Activated CD4-positive, CD25-positive, alpha-beta regulatory T cell (primary cell): ENCODE measurements around the gene AGA.

Experiments used
- DNase-seq, 4 experiments: peaks; one replicate each; lab custom pipeline; 2025; lab: John Stamatoyannopoulos, UW

AGA gene

GRCh38 chr4:177441803-177442622 is at the start of gene AGA:
AGA (minus strand) TSS chr4:177442437; CDS start chr4:177442375, 62 bp downstream.
- peak; percentile 92 to 96 (median 93) for DNase-seq

- no peak for DNase-seq
Observed at GRCh38 chr4:177492022-177492421, 49.8 kb upstream of the AGA start.

DNA sequence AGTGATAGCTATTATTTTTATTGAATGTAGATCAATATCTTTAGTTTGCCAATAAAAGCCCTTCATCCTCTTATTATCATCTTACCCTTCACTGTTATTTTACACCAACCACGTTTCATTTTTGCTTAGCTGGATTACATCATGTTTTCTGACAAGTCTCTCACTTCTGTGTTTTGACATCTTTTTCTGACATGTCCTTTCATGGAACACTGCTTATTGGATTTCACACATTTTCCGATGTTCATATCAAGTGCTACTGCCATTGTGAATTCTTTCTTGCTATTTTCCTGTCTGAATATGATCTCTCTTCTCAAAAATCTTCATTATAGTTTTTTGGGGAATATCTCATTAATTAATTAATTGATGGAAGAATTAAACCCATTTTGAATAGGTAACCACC is 48.5 kb upstream of the AGA start:
- no peak for DNase-seq

DNA sequence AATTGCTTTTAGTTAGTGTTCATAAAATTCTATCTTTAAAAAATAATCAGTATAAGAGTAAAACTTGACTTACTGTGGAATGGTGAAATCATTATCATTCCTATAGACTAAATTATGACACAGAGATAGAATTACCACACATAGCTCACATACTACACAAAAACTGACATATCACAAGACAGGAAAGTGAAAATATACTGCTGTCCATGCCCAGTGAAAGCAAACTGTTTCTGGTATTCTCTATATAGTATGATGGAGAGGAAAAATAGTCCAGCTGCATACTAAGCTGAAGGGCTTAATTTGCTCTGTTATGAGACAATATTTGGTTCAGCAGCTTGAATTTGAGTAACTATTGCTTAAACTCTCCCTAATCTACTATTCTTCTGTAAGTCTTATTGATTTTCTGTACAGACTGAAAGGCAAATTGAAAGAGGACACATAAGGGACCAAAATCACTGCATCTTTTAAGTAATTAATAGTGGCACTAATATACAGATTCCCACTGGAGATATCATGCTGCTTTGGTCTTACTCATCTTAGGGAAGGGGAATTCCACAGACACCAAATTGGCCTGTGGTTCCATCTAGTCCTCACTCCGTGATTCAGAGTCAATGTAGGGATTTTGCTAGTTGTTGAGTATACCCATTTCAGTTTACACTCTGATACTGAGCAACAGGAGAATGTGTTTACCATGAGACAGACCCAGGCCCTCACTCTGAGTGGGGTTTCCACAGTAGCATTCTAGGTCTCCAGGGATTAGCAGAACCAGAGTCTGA is 47.4 kb upstream of the AGA start:
- DNase-seq = no peak

- DNase-seq = no peak
Observed at GRCh38 chr4:177487977-177488376, 45.7 kb upstream of the AGA start.

DNA sequence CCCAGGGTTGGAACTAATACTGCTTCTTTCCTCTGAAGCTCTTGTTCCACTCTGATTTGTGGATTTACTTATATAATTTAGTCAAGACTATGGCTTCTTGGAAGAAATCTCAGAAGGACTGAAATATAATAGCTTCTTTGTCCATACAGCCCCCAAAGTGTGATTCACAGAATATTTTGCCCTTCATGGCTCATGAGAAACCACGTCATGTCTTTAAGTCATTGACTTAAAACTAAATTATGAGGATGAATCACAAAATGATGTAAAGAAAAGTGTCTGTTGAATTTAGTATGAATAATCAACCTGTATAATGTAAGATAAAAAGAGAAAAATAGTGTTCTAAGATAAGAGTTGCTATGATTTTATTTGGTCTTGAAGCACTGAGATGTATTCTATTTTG is 43.3 kb upstream of the AGA start:
- DNase-seq = no peak

GRCh38 chr4:177484613-177485021 is 42.4 kb upstream of the AGA start:
- DNase-seq = no peak

DNA sequence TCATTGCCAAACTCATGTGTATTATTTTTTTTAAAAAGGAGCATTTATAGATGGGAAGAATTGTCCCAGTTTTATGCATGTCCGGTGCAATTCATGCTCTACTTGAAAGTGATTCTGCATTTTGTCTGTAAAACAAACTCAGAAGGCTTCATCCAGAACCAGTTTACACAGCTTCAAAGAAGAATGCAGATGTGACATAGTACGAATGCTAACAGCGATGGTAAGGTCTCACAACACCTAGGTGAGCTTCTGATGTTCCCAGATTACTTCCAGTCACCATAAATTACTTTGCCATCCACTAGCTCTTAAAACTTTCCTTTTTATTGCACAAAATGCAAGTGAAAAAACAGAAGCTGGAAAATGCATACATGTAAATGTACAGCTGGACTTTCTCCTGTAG is 41.5 kb upstream of the AGA start:
- DNase-seq = no peak

DNA sequence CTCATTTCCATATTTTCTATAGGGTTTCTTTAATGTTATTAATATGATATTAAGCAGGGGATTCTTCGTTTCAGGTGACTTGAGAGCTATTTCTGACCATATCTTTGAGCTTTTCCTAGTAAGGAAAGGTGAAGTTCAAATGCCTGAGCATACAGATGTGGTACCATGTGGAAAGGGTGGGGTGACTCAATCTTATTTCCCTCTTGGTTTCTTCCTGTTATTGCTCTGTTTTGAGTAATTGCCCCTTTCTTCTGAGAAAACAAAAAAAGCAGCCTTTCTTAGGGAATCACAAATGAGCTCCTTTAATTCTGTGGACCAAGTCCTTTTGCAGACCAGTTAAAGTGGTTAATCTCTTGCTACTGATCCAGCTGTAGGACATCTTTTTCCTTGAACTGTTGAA is 41.0 kb upstream of the AGA start:
- DNase-seq = no peak

GRCh38 chr4:177482367-177482766 is 40.1 kb upstream of the AGA start:
- DNase-seq = no peak

- DNase-seq = no peak
Observed at GRCh38 chr4:177480795-177481194, 38.6 kb upstream of the AGA start.

DNA sequence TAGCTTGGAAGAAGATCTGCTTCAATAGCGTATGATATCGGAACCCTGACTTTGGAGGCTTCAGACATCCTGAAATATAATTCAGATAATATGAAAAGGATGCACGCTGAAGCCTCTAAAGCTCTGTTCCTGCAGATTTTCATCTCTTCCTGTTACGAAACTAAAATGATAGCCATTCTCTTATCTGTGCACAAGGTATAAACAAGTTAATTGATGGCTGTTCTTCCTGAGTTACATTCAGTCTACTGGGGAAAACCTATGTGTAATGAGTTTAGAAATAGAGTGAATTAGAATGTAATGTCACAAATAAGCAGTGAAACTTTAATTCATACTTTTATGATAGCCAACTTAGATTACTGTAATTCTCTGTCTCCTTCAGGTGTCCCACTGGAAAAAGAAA is 36.8 kb upstream of the AGA start:
- DNase-seq = no peak

- no peak for DNase-seq
Observed at GRCh38 chr4:177478496-177478895, 36.3 kb upstream of the AGA start.

GRCh38 chr4:177473991-177474390 is 31.8 kb upstream of the AGA start:
- no peak for DNase-seq

DNA sequence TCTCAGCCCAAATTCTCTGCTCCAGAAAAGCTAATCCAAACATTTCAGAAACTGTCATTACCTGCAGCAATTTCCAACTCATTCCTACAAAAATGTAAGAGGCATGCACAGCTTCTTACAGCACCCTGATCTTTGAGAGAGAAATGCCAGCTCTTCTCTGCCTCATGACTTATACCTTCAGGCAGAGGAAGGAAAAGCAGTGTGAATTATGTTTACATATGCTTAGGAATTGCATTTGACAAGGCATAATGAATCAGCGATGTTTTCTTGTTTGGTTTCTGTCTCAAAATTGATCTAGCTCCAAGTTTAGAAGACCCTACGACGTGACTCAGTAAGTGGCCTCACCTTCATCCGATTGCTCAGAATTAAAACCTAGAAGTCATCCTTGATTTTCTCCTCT is 21.8 kb upstream of the AGA start:
- DNase-seq = no peak

GRCh38 chr4:177461606-177462005 is 19.4 kb upstream of the AGA start:
- no peak for DNase-seq

DNA sequence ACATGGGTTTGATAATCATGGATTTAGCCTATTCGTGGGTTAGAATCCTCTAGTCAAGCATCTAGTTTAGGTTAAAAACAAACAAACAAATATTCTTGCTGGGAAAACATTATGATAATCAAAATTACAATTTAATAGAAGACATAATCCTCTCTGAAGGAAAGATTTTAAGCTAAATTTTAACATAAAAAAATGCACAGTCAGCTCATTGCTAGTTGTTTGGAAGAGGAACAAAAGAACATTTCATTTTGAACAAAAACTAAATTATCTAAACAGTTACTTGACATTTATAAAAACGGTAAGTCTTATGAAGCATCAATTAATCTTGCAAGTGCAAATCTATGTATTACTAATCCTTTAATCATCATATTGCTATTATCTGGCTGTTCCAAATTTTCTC is 18.2 kb upstream of the AGA start:
- DNase-seq = no peak

DNA sequence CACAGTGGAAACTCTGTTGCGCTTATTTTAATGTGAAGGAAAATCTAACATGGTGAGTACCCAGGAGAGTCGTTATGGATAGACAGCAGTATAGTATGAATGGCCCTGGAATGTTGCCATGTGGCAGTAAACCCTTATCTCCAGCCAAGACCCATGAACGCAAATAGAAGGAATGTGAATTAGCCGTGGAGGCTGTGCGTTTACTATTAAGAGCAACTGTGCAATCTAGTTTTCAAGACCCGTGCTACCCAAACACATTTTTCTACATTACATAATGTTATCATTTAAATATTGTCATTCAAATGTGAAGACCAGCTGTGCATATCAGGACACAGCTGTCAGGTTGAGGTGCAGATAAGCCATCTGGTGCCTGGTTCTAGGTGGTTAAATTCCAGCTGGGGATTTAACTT is 13.3 kb upstream of the AGA start:
- DNase-seq = no peak

GRCh38 chr4:177453116-177453515 is 10.9 kb upstream of the AGA start:
- no peak for DNase-seq

DNA sequence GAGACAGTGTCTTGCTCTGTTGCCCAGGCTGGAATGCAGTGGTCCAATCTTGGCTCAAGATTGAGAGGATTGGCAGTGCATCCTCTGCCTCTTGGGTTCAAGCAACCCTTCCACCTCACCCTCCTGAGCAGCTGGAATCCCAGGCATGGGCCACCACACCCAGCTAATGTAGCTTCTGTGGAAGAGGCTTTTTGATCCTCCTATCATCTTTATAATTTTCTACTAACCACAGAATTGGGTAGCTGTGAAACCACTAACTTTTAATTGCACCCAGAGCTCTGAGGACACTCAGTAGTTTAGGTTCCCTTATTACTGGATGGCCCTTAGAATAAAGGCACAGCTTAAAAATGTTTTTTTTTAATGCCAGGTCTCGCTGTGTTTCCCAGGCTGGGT is 8.9 kb upstream of the AGA start:
- DNase-seq = no peak

- no peak for DNase-seq
Observed at GRCh38 chr4:177450426-177451107, 8.3 kb upstream of the AGA start.

DNA sequence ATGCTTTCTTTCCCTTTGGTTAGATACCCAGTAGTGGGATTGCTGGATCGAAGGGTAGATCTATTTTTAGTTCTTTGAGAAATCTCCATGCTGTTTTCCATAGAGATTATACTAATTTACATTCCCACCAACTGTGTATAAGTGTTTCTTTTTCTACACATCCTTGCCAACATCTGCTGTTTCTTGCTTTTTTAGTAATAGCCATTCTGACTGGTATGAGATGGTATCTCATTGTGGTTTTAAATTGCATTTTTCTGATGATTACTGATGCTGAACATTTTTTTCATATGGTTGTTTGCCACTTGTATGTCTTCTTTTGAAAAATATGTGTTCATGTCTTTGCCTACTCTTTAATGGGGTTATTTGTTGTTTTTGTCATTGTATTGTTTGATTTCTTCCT is 6.6 kb upstream of the AGA start:
- DNase-seq = no peak
